A549 treated with AZD9567 at 1 μM for 4 hours (cell line): ENCODE data around the gene TRIM52. TPM values are rescaled to one million over a fixed set of nuclear protein-coding genes. Genes with fewer than 3 reads are reported as not detected.

Experiments used
- total RNA-seq: library from RNA; stranded (reverse); fragments of 200-300 nt; extraction: Qiagen RNA extraction; gene quantifications from 5 replicates; pipeline ENCODE4 v1.2.3, GENCODE V29; 2022; ENCODE audit not compliant: insufficient read depth

TRIM52 gene
- 5.8 to 8.8 TPM (median 7.2 TPM) in 5 replicates for total RNA-seq

GRCh38 chr5:181260720-181261319 is at the start of gene TRIM52:
TSS of gene TRIM52 (minus strand) at chr5:181261143. CDS start at chr5:181260813, 330 bp downstream.

DNA sequence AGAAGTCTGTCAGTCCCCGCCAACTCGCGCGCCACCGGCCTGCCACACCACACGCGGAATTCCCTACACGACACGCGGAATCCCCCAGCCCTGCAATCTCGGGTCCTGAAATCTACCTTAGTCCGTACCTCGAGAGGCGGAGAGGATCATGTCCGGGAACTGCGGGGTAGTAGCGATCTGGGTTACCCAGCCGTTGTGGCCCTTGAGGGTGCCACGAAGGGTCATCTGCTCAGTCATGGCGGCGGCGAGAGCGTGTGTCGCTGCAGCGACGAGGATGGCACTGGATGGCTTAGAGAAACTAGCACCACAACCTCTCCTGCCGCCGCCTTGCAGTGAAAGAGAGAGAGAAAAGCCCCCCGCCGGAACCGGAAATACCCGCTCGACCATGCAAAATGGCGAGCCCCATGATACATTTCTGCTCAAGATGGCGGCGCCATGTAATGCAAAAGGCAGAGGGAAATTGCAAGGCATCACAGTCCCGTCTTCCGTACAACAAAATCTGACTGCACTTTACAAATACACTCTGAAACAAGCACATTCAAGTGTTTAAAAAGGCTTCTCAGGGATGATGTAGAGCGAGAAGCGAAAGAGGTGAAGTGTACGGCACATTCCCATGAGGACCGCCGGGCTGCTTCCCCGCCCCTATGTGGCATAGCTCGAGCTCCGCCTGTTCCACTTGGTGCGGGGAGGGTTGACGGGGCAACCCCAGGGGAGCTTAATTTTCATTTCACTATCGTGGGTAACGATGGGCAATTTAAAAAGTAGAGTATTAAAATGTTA is 17.2 kb downstream of the TRIM52 start, which contains the start of gene RACK1:
Gene RACK1 (minus strand): TSS at position 343 of the 780 bp plus-strand sequence. CDS start 106 bp downstream, at position 237.

DNA sequence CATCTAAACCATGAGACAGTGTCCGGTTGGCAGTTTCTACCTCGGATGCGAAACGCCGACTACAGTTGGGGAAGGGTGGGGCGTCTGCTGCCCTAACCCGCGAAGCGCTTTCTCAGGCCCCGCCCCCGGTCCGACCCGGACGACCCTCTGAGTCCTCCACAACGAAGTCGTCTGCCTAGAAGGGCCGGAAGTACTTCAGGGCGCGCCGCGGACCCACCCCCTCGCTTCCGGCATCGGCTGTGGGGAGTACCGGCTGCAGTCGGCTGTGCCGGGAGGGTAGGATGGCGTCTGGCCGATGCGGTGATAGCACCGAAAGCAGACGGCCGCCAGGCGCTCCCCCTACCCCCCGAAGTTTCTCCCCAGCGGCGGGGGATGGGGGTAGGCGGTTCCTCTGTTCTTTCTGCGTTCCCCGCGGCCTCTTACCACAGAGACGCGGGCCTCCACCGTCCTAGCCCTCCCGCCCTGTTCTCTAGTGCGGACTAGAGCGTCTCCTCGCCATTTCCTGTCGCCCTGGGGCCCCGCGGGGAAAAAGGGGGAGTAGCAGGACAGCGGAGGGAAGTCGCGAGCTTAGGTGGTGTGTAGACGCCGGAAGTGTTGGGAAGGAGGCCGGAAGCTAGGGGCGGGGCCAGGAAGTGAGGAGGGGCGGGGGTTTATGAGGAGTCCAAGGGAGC is 37.8 kb downstream of the TRIM52 start, which contains the start of gene TRIM41:
Gene TRIM41 (plus strand): TSS at position 224 of the 671 bp plus-strand sequence. CDS start 719 bp downstream, outside the sequence.

Other genes with a start within 250 kb of the TRIM52 start
- 0.56 to 1.4 TPM (median 1.1 TPM) in 5 replicates for gene BTNL9, start 220.9 kb downstream of the TRIM52 start, total RNA-seq
- not detected in 5 replicates for gene OR2V1, start 130.0 kb downstream of the TRIM52 start, total RNA-seq
- gene OR2V2, start 113.6 kb downstream of the TRIM52 start, total RNA-seq = not detected in 5 replicates
- gene TRIM7, start 55.9 kb downstream of the TRIM52 start, total RNA-seq = 34.9 to 43.4 TPM (median 39.8 TPM) in 5 replicates
- 18.2 to 28.4 TPM (median 27.4 TPM) in 5 replicates for gene TRIM41, start 37.9 kb downstream of the TRIM52 start, total RNA-seq
- gene RACK1, start 17.2 kb downstream of the TRIM52 start, total RNA-seq = 3,124 to 3,926 TPM (median 3,335 TPM) in 5 replicates
- not detected in 5 replicates for gene OR4F3, start 106.1 kb upstream of the TRIM52 start, total RNA-seq